Hepatocyte (in vitro differentiated cells): ENCODE measurements around the gene TOB1.

Experiments used
- EZH2 ChIP-seq: fragments of 200-600 bp; sonication (generic); IDR thresholded peaks from 2 replicates; pipeline ENCODE4 v1.6.1; 2016; ENCODE audit warnings: antibody characterized with exemption, mild to moderate bottlenecking, borderline replicate concordance
- TF ChIP-seq, protein P1 (sequence below): fragments of 200-600 bp; sonication (generic); IDR thresholded peaks from 2 replicates; pipeline ENCODE4 v1.5.1; 2016; ENCODE audit warnings: antibody characterized with exemption, mild to moderate bottlenecking; ENCODE audit not compliant: poor library complexity

DNA sequence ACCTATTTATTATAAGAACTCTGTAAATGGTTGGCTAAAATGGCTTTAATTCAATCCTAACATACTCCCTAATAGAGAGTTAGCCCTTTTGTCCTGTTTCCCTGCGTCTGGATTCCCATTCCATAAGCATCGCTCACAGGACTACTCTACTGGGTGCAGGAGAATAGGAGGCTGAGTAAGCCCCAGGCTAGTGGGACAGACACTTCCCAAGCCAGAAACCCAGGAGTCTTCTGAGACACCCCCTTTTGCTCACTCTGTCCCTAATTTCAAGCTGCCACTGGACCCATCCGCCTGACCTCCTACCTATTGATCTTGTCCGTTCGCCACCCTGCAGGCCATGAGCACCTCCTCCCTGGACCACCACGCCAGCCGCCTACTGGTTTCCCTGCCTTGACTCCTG, 16.7 kb upstream of the TOB1 start:
- TF ChIP-seq, protein P1, sequence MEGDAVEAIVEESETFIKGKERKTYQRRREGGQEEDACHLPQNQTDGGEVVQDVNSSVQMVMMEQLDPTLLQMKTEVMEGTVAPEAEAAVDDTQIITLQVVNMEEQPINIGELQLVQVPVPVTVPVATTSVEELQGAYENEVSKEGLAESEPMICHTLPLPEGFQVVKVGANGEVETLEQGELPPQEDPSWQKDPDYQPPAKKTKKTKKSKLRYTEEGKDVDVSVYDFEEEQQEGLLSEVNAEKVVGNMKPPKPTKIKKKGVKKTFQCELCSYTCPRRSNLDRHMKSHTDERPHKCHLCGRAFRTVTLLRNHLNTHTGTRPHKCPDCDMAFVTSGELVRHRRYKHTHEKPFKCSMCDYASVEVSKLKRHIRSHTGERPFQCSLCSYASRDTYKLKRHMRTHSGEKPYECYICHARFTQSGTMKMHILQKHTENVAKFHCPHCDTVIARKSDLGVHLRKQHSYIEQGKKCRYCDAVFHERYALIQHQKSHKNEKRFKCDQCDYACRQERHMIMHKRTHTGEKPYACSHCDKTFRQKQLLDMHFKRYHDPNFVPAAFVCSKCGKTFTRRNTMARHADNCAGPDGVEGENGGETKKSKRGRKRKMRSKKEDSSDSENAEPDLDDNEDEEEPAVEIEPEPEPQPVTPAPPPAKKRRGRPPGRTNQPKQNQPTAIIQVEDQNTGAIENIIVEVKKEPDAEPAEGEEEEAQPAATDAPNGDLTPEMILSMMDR, result no peak
- TF ChIP-seq EZH2, result no peak
